Suprapubic skin (tissue), 4 donors: ENCODE measurements around the gene SHROOM4. TPM values are rescaled to one million over a fixed set of nuclear protein-coding genes. Genes with fewer than 3 reads are reported as not detected.

Source experiments
- DNase-seq, 2 donors: peaks; one replicate each; pipeline ENCODE4 v3.0.0-alpha.2; 2019; ENCODE audit warnings: low spot score in 2 of 2
- H3K27ac ChIP-seq: fragments of 200-600 bp; sonication (generic); one replicate; pipeline ENCODE4 v1.5.1; 2019
- H3K27me3 ChIP-seq: fragments of 200-600 bp; sonication (generic); one replicate; pipeline ENCODE4 v1.5.1; 2019
- H3K36me3 ChIP-seq: fragments of 200-600 bp; sonication (generic); one replicate; pipeline ENCODE4 v1.5.1; 2019
- H3K4me1 ChIP-seq: fragments of 200-600 bp; sonication (generic); one replicate; pipeline ENCODE4 v1.5.1; 2019
- H3K4me3 ChIP-seq: fragments of 200-600 bp; sonication (generic); one replicate; pipeline ENCODE4 v1.5.1; 2019; ENCODE audit warnings: mild to moderate bottlenecking
- H3K9me3 ChIP-seq: fragments of 200-600 bp; sonication (generic); one replicate; pipeline ENCODE4 v1.5.1; 2019
- EP300 ChIP-seq: sonication (generic); formaldehyde crosslinking; IDR thresholded peaks from one replicate; pipeline ENCODE4 v1.6.1; 2017; ENCODE audit warnings: antibody characterized with exemption
- POLR2A ChIP-seq, 2 donors: fragments of 450-650 bp; IDR thresholded peaks; one replicate each; pipeline ENCODE4 v1.6.1; 2017; ENCODE audit warnings: antibody characterized with exemption in 2 of 2, mild to moderate bottlenecking in 2 of 2, moderate library complexity in 2 of 2
- POLR2AphosphoS5 ChIP-seq, 3 donors: sonication (generic); formaldehyde crosslinking; IDR thresholded peaks; one replicate each; pipeline ENCODE4 v1.6.1; 2017; ENCODE audit warnings: antibody characterized with exemption in 3 of 3
- WGBS: methylation state at CpG from one replicate; pipeline ENCODE4 v1.1.5; 2018; 5-methylcytosine and 5-hydroxymethylcytosine counted together
- total RNA-seq, 4 donors: library from RNA; depleted of rRNA; stranded (reverse); fragments of >200 nt; gene quantifications; one replicate each; pipeline ENCODE4 v1.1.0, GENCODE V29; 2016
- TF ChIP-seq, protein P1 (sequence below), 2 donors: fragments of 200-600 bp in 1 of 2; fragments of 450-650 bp in 1 of 2; sonication (generic) in 1 of 2; IDR thresholded peaks; one replicate each; pipeline ENCODE4 v1.5.1; 2016 to 2019; ENCODE audit warnings: antibody characterized with exemption in 2 of 2, mild to moderate bottlenecking in 1 of 2, moderate library complexity in 1 of 2

The SHROOM4 gene
- total RNA-seq, 4 donors from 2014 or later: 2.3 to 10.0 (median 4.4) TPM

DNA sequence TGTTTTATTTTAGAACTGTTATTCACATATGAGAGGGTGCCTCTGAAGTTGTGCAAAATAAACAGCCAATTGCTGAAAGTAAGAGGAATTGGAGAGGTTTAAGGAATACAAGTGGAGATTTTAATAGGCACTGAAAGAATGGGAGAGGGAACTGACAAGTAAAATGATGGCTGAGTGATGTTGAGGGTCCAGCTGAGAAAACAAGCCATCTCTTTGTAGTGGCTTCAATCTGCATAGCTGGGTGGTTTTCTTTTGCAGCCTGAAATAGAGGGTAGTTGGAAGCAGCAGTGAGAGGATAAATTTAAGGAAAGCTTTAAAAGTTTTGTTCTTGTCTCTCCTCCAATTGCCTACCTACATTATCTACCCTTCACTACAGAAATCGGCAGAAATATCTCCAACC is 236.7 kb downstream of the SHROOM4 start:
- Histone ChIP-seq H3K9me3 (no peaks in the 10 kb centered on the region), H3K4me1 (no peaks in the 10 kb centered on the region), H3K27me3 (no peaks in the 10 kb centered on the region), H3K4me3 (no peak overlapping the region), H3K27ac (no peak overlapping the region), H3K36me3 (no peaks in the 10 kb centered on the region)
- WGBS: 64% methylated on average over 1 of the region's 1 CpG
- DNase-seq: no peak
- TF ChIP-seq POLR2A (IDR thresholded peaks at IDR 0.05): no peak
- TF ChIP-seq POLR2AphosphoS5 (IDR thresholded peaks at IDR 0.05): no peak
- TF ChIP-seq EP300: no peak
- TF ChIP-seq, protein P1, sequence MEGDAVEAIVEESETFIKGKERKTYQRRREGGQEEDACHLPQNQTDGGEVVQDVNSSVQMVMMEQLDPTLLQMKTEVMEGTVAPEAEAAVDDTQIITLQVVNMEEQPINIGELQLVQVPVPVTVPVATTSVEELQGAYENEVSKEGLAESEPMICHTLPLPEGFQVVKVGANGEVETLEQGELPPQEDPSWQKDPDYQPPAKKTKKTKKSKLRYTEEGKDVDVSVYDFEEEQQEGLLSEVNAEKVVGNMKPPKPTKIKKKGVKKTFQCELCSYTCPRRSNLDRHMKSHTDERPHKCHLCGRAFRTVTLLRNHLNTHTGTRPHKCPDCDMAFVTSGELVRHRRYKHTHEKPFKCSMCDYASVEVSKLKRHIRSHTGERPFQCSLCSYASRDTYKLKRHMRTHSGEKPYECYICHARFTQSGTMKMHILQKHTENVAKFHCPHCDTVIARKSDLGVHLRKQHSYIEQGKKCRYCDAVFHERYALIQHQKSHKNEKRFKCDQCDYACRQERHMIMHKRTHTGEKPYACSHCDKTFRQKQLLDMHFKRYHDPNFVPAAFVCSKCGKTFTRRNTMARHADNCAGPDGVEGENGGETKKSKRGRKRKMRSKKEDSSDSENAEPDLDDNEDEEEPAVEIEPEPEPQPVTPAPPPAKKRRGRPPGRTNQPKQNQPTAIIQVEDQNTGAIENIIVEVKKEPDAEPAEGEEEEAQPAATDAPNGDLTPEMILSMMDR (IDR thresholded peaks at IDR 0.05): no peak

DNA sequence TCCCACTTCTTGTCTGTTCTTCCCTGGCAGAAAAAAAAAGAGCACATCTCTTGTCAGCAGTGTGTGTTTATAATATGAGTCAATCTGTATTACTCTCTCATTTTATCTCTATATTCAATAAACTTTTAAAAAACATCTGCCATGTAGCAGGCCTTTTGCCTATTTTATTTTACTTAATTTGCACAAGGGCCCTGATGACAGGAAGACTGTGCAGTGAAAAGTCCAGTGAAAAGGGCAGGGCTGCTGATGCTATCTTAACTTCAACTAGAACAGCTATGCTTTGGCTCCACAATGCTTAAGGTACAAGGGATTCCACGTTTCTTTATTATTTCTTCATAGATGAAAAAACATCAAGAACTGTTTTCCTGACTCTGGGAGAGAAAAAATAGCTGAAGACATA is 246.4 kb downstream of the SHROOM4 start:
- no peak for TF ChIP-seq POLR2AphosphoS5 (IDR thresholded peaks at IDR 0.05)
- TF ChIP-seq EP300: no peak
- TF ChIP-seq, protein P1 (IDR thresholded peaks at IDR 0.05): no peak
- no peak for TF ChIP-seq POLR2A (IDR thresholded peaks at IDR 0.05)
- no peaks in the 10 kb centered on the region for H3K36me3 ChIP-seq
- H3K4me3 ChIP-seq: no peak overlapping the region
- H3K27me3 ChIP-seq: no peaks in the 10 kb centered on the region
- no peak overlapping the region for H3K27ac ChIP-seq
- no peaks in the 10 kb centered on the region for H3K9me3 ChIP-seq
- no peaks in the 10 kb centered on the region for H3K4me1 ChIP-seq
- DNase-seq: no peak
- 25% methylated on average over 1 of the region's 1 CpG for WGBS

DNA sequence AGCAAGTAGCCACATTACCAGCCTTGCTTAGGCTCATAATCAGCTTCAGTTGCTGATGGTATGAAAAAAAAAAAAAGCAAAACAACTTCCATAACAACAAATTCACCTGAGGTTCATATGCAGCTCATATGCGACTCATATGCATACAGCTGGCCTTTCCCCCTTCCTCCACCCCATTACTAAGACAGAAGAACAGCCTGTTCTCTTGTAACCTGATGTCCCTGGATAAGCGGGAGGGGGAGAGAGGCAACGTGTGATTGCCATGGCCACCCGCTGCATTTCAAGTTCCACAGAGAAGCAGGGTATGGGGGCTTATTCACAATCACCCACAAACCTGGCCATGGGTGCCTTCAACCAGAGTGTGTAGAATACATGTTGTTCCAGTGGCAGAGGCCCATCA is 248.3 kb downstream of the SHROOM4 start:
- Histone ChIP-seq H3K9me3 (no peaks in the 10 kb centered on the region), H3K27me3 (no peaks in the 10 kb centered on the region), H3K4me3 (no peak overlapping the region), H3K36me3 (no peaks in the 10 kb centered on the region), H3K27ac (no peak overlapping the region), H3K4me1 (no peaks in the 10 kb centered on the region)
- no peak for DNase-seq
- WGBS: 60% methylated on average over 4 of the region's 4 CpGs
- TF ChIP-seq, protein P1 (IDR thresholded peaks at IDR 0.05): no peak
- TF ChIP-seq EP300 (no peak), POLR2AphosphoS5 (IDR thresholded peaks at IDR 0.05) (no peak), POLR2A (IDR thresholded peaks at IDR 0.05) (no peak)

Other genes with a start within 250 kb of the SHROOM4 start
- gene BMP15, start 96.5 kb upstream of the SHROOM4 start, total RNA-seq: not detected